HG03175 (cell line): ENCODE measurements around the gene SGSM2.

ENCODE experiments used
- ATAC-seq: cut with Tn5 transposase; IDR thresholded peaks from one replicate; pipeline ENCODE4 v1.9.1; 2021; ENCODE audit warnings: mild to moderate bottlenecking, moderate library complexity; ENCODE audit not compliant: unreplicated experiment

SGSM2 gene

GRCh38 chr17:2397247-2398171 lies 60.2 kb downstream of the SGSM2 start:
- ATAC-seq = no peak

GRCh38 chr17:2398182-2398581 lies 60.9 kb downstream of the SGSM2 start:
- ATAC-seq = no peak

GRCh38 chr17:2398655-2399571 lies 61.6 kb downstream of the SGSM2 start:
- ATAC-seq = no peak

- peak; percentile 43 for ATAC-seq
These were observed 62.5 kb downstream of the SGSM2 start for GRCh38 chr17:2399572-2400473.

- no peak for ATAC-seq
These were observed 63.2 kb downstream of the SGSM2 start for GRCh38 chr17:2400474-2400866.

- peak; percentile 38 for ATAC-seq
These were observed 63.6 kb downstream of the SGSM2 start, which contains the start of gene MNT for GRCh38 chr17:2400877-2401425. MNT (minus strand) TSS chr17:2401060; CDS start chr17:2400712, 348 bp downstream.

- ATAC-seq = peak; percentile 53
These were observed 64.3 kb downstream of the SGSM2 start for GRCh38 chr17:2401426-2402221.

GRCh38 chr17:2402544-2402943 lies 65.2 kb downstream of the SGSM2 start:
- no peak for ATAC-seq

GRCh38 chr17:2403044-2403443 lies 65.7 kb downstream of the SGSM2 start:
- no peak for ATAC-seq

GRCh38 chr17:2405247-2405926 lies 68.1 kb downstream of the SGSM2 start:
- ATAC-seq = no peak

- no peak for ATAC-seq
These were observed 69.1 kb downstream of the SGSM2 start for GRCh38 chr17:2406271-2406902.

GRCh38 chr17:2406903-2407790 lies 69.8 kb downstream of the SGSM2 start:
- no peak for ATAC-seq

- no peak for ATAC-seq
These were observed 73.7 kb downstream of the SGSM2 start for GRCh38 chr17:2410951-2411350.

GRCh38 chr17:2412561-2413021 lies 75.3 kb downstream of the SGSM2 start:
- ATAC-seq = no peak

- ATAC-seq = no peak
These were observed 77.3 kb downstream of the SGSM2 start for GRCh38 chr17:2414446-2415064.

- ATAC-seq = no peak
These were observed 77.8 kb downstream of the SGSM2 start for GRCh38 chr17:2415081-2415480.
